GM12878 (cell line): ENCODE results near the gene ADAM19. TPM values are rescaled to one million over a fixed set of nuclear protein-coding genes. Genes with fewer than 3 reads are reported as not detected.

ENCODE experiments used
- ATAC-seq: fragments of 200-7000 bp; cut with Tn5 transposase; 3 replicates; pipeline ENCODE4 v1.9.1; 2020; ENCODE audit warnings: mild to moderate bottlenecking, moderate library complexity
- BruUV-seq: library from RNA; stranded (reverse); fragments of 400-500 nt; replicated peaks from 2 replicates; lab custom pipeline; 2021; lab: Mats Ljungman, UMichigan
- CTCF ChIA-PET: fragments of 300-600 bp; sonication (Branson Sonifier 250); formaldehyde crosslinking; extraction: SDS; loops from one replicate; lab custom pipeline; 2021; ENCODE audit warnings: inconsistent platforms; lab: Yijun Ruan, JAX
- POLR2A ChIA-PET: fragments of 350-600 bp; formaldehyde crosslinking; extraction: SDS; loops from one replicate; lab custom pipeline; 2021; ENCODE audit warnings: inconsistent platforms; lab: Charles Lee
- RAD21 ChIA-PET: fragments of 300-600 bp; sonication (Branson Sonifier 250); formaldehyde crosslinking; loops from one replicate; lab custom pipeline; 2023; ENCODE audit warnings: antibody characterized with exemption; ENCODE audit not compliant: unreplicated experiment; lab: Charles Lee
- SMC1A ChIA-PET: fragments of 300-600 bp; sonication (Branson Sonifier 250); formaldehyde crosslinking; loops from one replicate; lab custom pipeline; 2023; ENCODE audit not compliant: unreplicated experiment, uncharacterized antibody; lab: Charles Lee
- DNase-seq: peaks from one replicate; pipeline ENCODE4 v3.0.0-alpha.2; 2011; ENCODE audit warnings: low read depth, low spot score
- FAIRE-seq: peaks from 3 replicates; lab custom pipeline; 2011; peaks lifted over from hg19 to GRCh38; lab: Jason Lieb, UNC
- H2AFZ ChIP-seq: 2 replicates; pipeline ENCODE4 v1.6.0; 2011; ENCODE audit warnings: low read depth, low read length, control low read depth; ENCODE audit not compliant: control insufficient read depth
- H3K27ac ChIP-seq: 2 replicates; pipeline ENCODE4 v1.5.1; 2011; ENCODE audit warnings: control low read depth; ENCODE audit not compliant: control insufficient read depth, insufficient read depth
- H3K27me3 ChIP-seq, 2 experiments: replicated peaks in 1 of 2; 2 replicates each; pipeline versions ENCODE4 v1.6.0 to v1.6.1; 2011; ENCODE audit warnings: low read length in 1 of 2; ENCODE audit not compliant: control insufficient read depth in 2 of 2, insufficient read depth in 2 of 2
- H3K36me3 ChIP-seq, 2 experiments: 2 replicates each; pipeline ENCODE4 v1.5.1; 2011; ENCODE audit warnings: low read length in 1 of 2; ENCODE audit not compliant: control insufficient read depth in 2 of 2, insufficient read depth in 2 of 2
- H3K4me1 ChIP-seq: 2 replicates; pipeline ENCODE4 v1.6.1; 2011; ENCODE audit warnings: mild to moderate bottlenecking, low read length, moderate library complexity, mixed read lengths; ENCODE audit not compliant: control insufficient read depth, insufficient read depth
- H3K4me2 ChIP-seq: 2 replicates; pipeline ENCODE4 v1.6.0; 2011; ENCODE audit warnings: control low read depth; ENCODE audit not compliant: control insufficient read depth, insufficient read depth
- H3K4me3 ChIP-seq: fragments of 200-600 bp; sonication (generic); 2 replicates; pipeline ENCODE4 v1.5.1; 2016
- H3K79me2 ChIP-seq: 2 replicates; pipeline ENCODE4 v1.6.0; 2011; ENCODE audit warnings: low read length; ENCODE audit not compliant: control insufficient read depth, insufficient read depth
- H3K9ac ChIP-seq: 2 replicates; pipeline ENCODE4 v1.8.0; 2011; ENCODE audit warnings: low read length, control low read depth, mixed read lengths; ENCODE audit not compliant: control insufficient read depth, insufficient read depth
- H3K9me3 ChIP-seq: replicated peaks from 3 replicates; pipeline ENCODE4 v1.5.1; 2011; ENCODE audit warnings: mild to moderate bottlenecking, low read length; ENCODE audit not compliant: control insufficient read depth, insufficient read depth
- H4K20me1 ChIP-seq: 2 replicates; pipeline ENCODE4 v1.6.0; 2011; ENCODE audit not compliant: control insufficient read depth, insufficient read depth
- ATF7 ChIP-seq: fragments of 450-650 bp; IDR thresholded peaks from 2 replicates; pipeline ENCODE4 v1.6.1; 2016; ENCODE audit warnings: low read depth, mild to moderate bottlenecking
- ELK1 ChIP-seq: IDR thresholded peaks from 2 replicates; pipeline ENCODE4 v1.6.1; 2012; ENCODE audit warnings: low read depth, low read length, improper control_type of control experiment
- ESRRA ChIP-seq: IDR thresholded peaks from 2 replicates; pipeline ENCODE4 v1.6.1; 2012; ENCODE audit warnings: mild to moderate bottlenecking, low read length, improper control_type of control experiment
- EZH2 ChIP-seq: IDR thresholded peaks from 2 replicates; pipeline ENCODE4 v1.6.1; 2012; ENCODE audit warnings: low read depth, mild to moderate bottlenecking, control low read depth, inconsistent platforms, low read length, borderline replicate concordance; ENCODE audit not compliant: control insufficient read depth
- IRF3 ChIP-seq: fragments of 450-650 bp; IDR thresholded peaks from 2 replicates; pipeline ENCODE4 v1.6.1; 2014; ENCODE audit warnings: mild to moderate bottlenecking
- KDM1A ChIP-seq: fragments of 200-600 bp; sonication (generic); IDR thresholded peaks from 2 replicates; pipeline ENCODE4 v1.6.1; 2016; ENCODE audit warnings: borderline replicate concordance
- POLR2AphosphoS5 ChIP-seq: IDR thresholded peaks from 2 replicates; pipeline ENCODE4 v1.6.1; 2011; ENCODE audit warnings: mild to moderate bottlenecking, low read length, inconsistent platforms
- RELB ChIP-seq: fragments of 450-650 bp; IDR thresholded peaks from 2 replicates; pipeline ENCODE4 v1.6.1; 2017; ENCODE audit warnings: low read depth, mild to moderate bottlenecking, moderate library complexity
- SKIL ChIP-seq: fragments of 450-650 bp; IDR thresholded peaks from 2 replicates; pipeline ENCODE4 v1.6.1; 2017; ENCODE audit warnings: mild to moderate bottlenecking, low read depth, inconsistent platforms; ENCODE audit not compliant: poor library complexity, severe bottlenecking
- SMC3 ChIP-seq: IDR thresholded peaks from 2 replicates; pipeline ENCODE4 v1.6.1; 2011; ENCODE audit warnings: low read length, improper control_type of control experiment, borderline replicate concordance
- USF2 ChIP-seq: IDR thresholded peaks from 2 replicates; pipeline ENCODE4 v1.6.1; 2011; ENCODE audit warnings: low read depth, low read length, improper control_type of control experiment, borderline replicate concordance
- ZNF384 ChIP-seq: IDR thresholded peaks from 2 replicates; pipeline ENCODE4 v1.6.1; 2012; ENCODE audit warnings: low read depth, mild to moderate bottlenecking, low read length, improper control_type of control experiment, borderline replicate concordance
- WGBS: methylation state at CpG from one replicate; pipeline ENCODE4 v1.1.6; 2016; ENCODE audit warnings: low lambda C conversion rate; ENCODE audit not compliant: insufficient replicate concordance, insufficient coverage; ENCODE audit errors: missing lambda C conversion rate; 5-methylcytosine and 5-hydroxymethylcytosine counted together
- in situ Hi-C: fragments of 300-500 bp; cut with MboI; formaldehyde crosslinking; loops from 9 replicates; pipeline ENCODE4 v1.14.3; 2018; ENCODE audit warnings: mixed read lengths
- intact Hi-C: fragments of 100-400 bp; cut with micrococcal nuclease; formaldehyde crosslinking; loops from one replicate; pipeline ENCODE4 v1.14.2; 2022; ENCODE audit not compliant: unreplicated experiment
- polyA plus RNA-seq, 11 experiments: library from polyadenylated mRNA; depleted of rRNA in 4 of 11; unstranded in 6 of 11; stranded (reverse) in 5 of 11; fragments of >200 nt; fragmentation: Nextera tagmentation in 4 of 11; fragmentation: Illumina TruSeq in 1 of 11; extraction: Ambion mirVana in 4 of 11; extraction: Trizol in 1 of 11; gene quantifications; 1 replicate in 1 of 11; 2 replicates in 10 of 11; pipeline versions ENCODE4 v1.2.1 to v1.2.3, GENCODE V29; 2011 to 2016; ENCODE audit warnings: inconsistent platforms in 2 of 11, missing spikeins in 2 of 11, low read depth in 1 of 11
- total RNA-seq, 4 experiments: library from RNA; depleted of rRNA in 3 of 4; stranded (reverse); fragments of >200 nt in 3 of 4; fragmentation: Illumina TruSeq in 1 of 4; extraction: Trizol in 1 of 4; gene quantifications; 2 replicates each; pipeline versions ENCODE4 v1.2.1 to v1.2.3, GENCODE V29; 2013 to 2021

The ADAM19 gene
- total and polyA plus RNA-seq, 10 of the 15 experiments (the other 5 are each of a cell fraction or from before 2014, with no cell fraction given): 16.0 to 92.8 (median 44.7) TPM

- ChIA-PET POLR2A (interaction anchor here (0.6 to 0.9 kb wide), 2 partner anchors 43 to 57 kb away, joined by 3 to 4 read pairs; no protein-coding TSS in a partner anchor), CTCF (interaction anchor here (0.8 kb wide), 1 partner anchor 73 kb away, joined by 3 read pairs; no protein-coding TSS in a partner anchor), SMC1A (no interaction called here), RAD21 (no interaction called here)
- Histone ChIP-seq H3K27me3 (no peaks in the 10 kb centered on the region), H3K36me3 (peaks cover 15 to 25% of the 10 kb centered on the region in 2 experiments), H3K4me3 (no peak overlapping the region), H3K9ac (no peak overlapping the region), H3K9me3 (no peaks in the 10 kb centered on the region), H2AFZ (no peak overlapping the region), H3K4me1 (peaks cover 24% of the 10 kb centered on the region), H3K4me2 (no peak overlapping the region), H4K20me1 (no peaks in the 10 kb centered on the region), H3K79me2 (no peaks in the 10 kb centered on the region), H3K27ac (no peak overlapping the region)
- TF ChIP-seq ZNF384: no peak
- TF ChIP-seq RELB: no peak
- no peak for TF ChIP-seq SMC3
- TF ChIP-seq ESRRA: no peak
- TF ChIP-seq EZH2: no peak
- no peak for TF ChIP-seq IRF3
- no peak for TF ChIP-seq USF2
- no peak for TF ChIP-seq KDM1A
- no peak for TF ChIP-seq ELK1
- TF ChIP-seq ATF7: no peak
- no peak for TF ChIP-seq POLR2AphosphoS5
- no peak for TF ChIP-seq SKIL
- FAIRE-seq (no peak), ATAC-seq (no peak), DNase-seq (no peak)
- no TSS peak for BruUV-seq
- 100% methylated on average over 2 of the region's 2 CpGs for WGBS
- in situ Hi-C loops: no loop called here
- intact Hi-C loops: no loop called here
These were observed 60.6 kb downstream of the ADAM19 start for GRCh38 chr5:157514974-157515373.
